ENCODE results near the gene SMIM32. TPM values are rescaled to one million over a fixed set of nuclear protein-coding genes. Genes with fewer than 3 reads are reported as not detected.

The SMIM32 gene
- total and polyA plus RNA-seq, 9 of the 15 experiments (the other 6 are each of a cell fraction or from before 2014, with no cell fraction given), result not detected

- peak; percentile 86 for TF ChIP-seq REST (IDR thresholded peaks at IDR 0.05; ENCODE audit: borderline replicate concordance)
- TF ChIP-seq REST (CRISPR knock-in tag; IDR thresholded peaks at IDR 0.05; ENCODE audit: low read depth), result no peak
- peak in 1 of 2 experiments; percentile 44; a peak in 1 of 4 replicates for TF ChIP-seq RCOR1 (IDR thresholded peaks at IDR 0.05; ENCODE audit: borderline replicate concordance in 1 of 2, low read depth in 2 of 2, low read length in 2 of 2)
- peak; percentile 84 to 93 for TF ChIP-seq RAD21 (CRISPR knock-in tag; conservative IDR thresholded peaks at IDR 0.05 in 1 of 2, IDR thresholded peaks at IDR 0.05 in 1 of 2)
These were observed 19.3 kb upstream of the SMIM32 start (continued) for GRCh38 chr5:136212252-136212721.

All from K562 (cell line).